Endodermal cell (in vitro differentiated cells): Measurements from ENCODE around the gene CADM4. TPM values are rescaled to one million over a fixed set of nuclear protein-coding genes. Genes with fewer than 3 reads are reported as not detected.

Experiments
- DNase-seq: peaks from one replicate; pipeline ENCODE4 v3.0.0-alpha.2; 2017
- H3K27ac ChIP-seq: 2 replicates; pipeline ENCODE4 v1.5.1; 2013; ENCODE audit warnings: mild to moderate bottlenecking, low read depth, low read length, moderate library complexity
- H3K27me3 ChIP-seq: 2 replicates; pipeline ENCODE4 v1.6.1; 2013; ENCODE audit warnings: mild to moderate bottlenecking, low read length, moderate library complexity; ENCODE audit not compliant: insufficient read depth, control insufficient read depth, poor library complexity, severe bottlenecking
- H3K36me3 ChIP-seq: 2 replicates; pipeline ENCODE4 v1.7.0; 2013; ENCODE audit warnings: mild to moderate bottlenecking, low read length, moderate library complexity; ENCODE audit not compliant: control insufficient read depth, insufficient read depth
- H3K4me1 ChIP-seq: one replicate; pipeline ENCODE4 v1.7.0; 2013; ENCODE audit warnings: low read length; ENCODE audit not compliant: control insufficient read depth, insufficient read depth
- H3K4me3 ChIP-seq: 2 replicates; pipeline ENCODE4 v1.5.1; 2013; ENCODE audit warnings: mild to moderate bottlenecking, low read length, moderate library complexity
- H3K9ac ChIP-seq: 2 replicates; pipeline ENCODE4 v1.6.1; 2013; ENCODE audit warnings: mild to moderate bottlenecking, low read length, moderate library complexity; ENCODE audit not compliant: poor library complexity, severe bottlenecking; ENCODE audit errors: extremely low read depth
- H3K9me3 ChIP-seq: 2 replicates; pipeline ENCODE4 v1.6.1; 2013; ENCODE audit warnings: mild to moderate bottlenecking, low read length, moderate library complexity; ENCODE audit not compliant: control insufficient read depth
- H3K27ac Mint-ChIP-seq: 2 replicates; pipeline ENCODE4 v1.8.0; 2020; ENCODE audit warnings: mixed read lengths
- H3K27me3 Mint-ChIP-seq: 2 replicates; pipeline ENCODE4 v1.8.0; 2021; ENCODE audit warnings: mild to moderate bottlenecking, mixed read lengths; ENCODE audit not compliant: insufficient read depth
- H3K36me3 Mint-ChIP-seq: 2 replicates; pipeline ENCODE4 v1.8.0; 2020; ENCODE audit warnings: low read depth, mixed read lengths
- H3K4me1 Mint-ChIP-seq: 2 replicates; pipeline ENCODE4 v1.8.0; 2020; ENCODE audit warnings: mixed read lengths
- H3K4me3 Mint-ChIP-seq: 2 replicates; pipeline ENCODE4 v1.8.0; 2020; ENCODE audit warnings: mild to moderate bottlenecking, moderate library complexity, mixed read lengths
- H3K9me3 Mint-ChIP-seq: 2 replicates; pipeline ENCODE4 v1.8.0; 2020; ENCODE audit warnings: mild to moderate bottlenecking, mixed read lengths
- WGBS, 2 experiments: methylation state at CpG; one replicate each; pipeline versions ENCODE4 v1.1.5 to v1.1.7; 2013; ENCODE audit warnings: missing lambda C conversion rate in 2 of 2, mixed read lengths in 1 of 2; ENCODE audit not compliant: insufficient coverage in 1 of 2, insufficient read length in 1 of 2; 5-methylcytosine and 5-hydroxymethylcytosine counted together
- total RNA-seq, 2 donors: library from RNA; stranded (reverse); fragmentation: NEBNext Ultra II Directional in 1 of 2; extraction: Animal tissue kit (Norgen Biotek cat#: 25700) in 1 of 2; gene quantifications; 2 replicates in 1 of 2; 3 replicates in 1 of 2; pipeline ENCODE4 v1.2.1, GENCODE V29; 2021
- TF ChIP-seq, protein P1 (sequence below): fragments of 200-600 bp; sonication (generic); conservative IDR thresholded peaks from 2 replicates; pipeline ENCODE4 v1.5.0; 2021; ENCODE audit warnings: antibody characterized with exemption, mild to moderate bottlenecking

CADM4 gene
- total RNA-seq, 2 donors from 2014 or later, result 9.3 to 19.9 TPM

DNA sequence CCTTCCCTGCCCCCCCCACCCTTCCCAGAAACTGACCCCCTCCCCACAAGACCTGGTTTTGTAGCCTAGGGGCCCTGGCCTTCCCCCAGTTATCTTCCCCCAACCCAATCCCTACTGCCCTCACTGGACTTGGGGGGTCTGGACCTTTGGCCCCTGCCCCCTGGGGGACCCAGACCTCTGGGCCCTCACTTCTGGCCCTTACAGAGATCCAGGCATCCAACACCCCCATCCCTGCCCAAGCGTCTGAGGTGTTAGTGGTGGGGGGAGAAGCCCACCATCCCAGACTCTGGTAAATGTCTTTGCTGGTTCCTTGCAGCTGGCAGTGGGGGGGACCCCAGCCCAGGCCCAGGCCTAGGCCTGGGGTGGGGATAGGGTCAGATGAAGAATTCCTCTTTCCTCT is 16.7 kb downstream of the CADM4 start:
- H3K9me3 ChIP-seq, result no peaks in the 10 kb centered on the region
- H3K36me3 ChIP-seq, result peaks cover 13% of the 10 kb centered on the region
- TF ChIP-seq, protein P1, sequence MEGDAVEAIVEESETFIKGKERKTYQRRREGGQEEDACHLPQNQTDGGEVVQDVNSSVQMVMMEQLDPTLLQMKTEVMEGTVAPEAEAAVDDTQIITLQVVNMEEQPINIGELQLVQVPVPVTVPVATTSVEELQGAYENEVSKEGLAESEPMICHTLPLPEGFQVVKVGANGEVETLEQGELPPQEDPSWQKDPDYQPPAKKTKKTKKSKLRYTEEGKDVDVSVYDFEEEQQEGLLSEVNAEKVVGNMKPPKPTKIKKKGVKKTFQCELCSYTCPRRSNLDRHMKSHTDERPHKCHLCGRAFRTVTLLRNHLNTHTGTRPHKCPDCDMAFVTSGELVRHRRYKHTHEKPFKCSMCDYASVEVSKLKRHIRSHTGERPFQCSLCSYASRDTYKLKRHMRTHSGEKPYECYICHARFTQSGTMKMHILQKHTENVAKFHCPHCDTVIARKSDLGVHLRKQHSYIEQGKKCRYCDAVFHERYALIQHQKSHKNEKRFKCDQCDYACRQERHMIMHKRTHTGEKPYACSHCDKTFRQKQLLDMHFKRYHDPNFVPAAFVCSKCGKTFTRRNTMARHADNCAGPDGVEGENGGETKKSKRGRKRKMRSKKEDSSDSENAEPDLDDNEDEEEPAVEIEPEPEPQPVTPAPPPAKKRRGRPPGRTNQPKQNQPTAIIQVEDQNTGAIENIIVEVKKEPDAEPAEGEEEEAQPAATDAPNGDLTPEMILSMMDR, result no peak
- Mint-ChIP-seq H3K9me3 (no peaks in the 10 kb centered on the region), H3K4me1 (peaks cover 6% of the 10 kb centered on the region), H3K27me3 (peaks cover 19% of the 10 kb centered on the region), H3K27ac (no peak overlapping the region), H3K4me3 (no peak overlapping the region), H3K36me3 (peaks cover 13% of the 10 kb centered on the region)
- H3K27ac ChIP-seq, result no peak overlapping the region
- WGBS, 2 experiments, result no CpG with 5 or more reads among the region's 1 CpG
- no peaks in the 10 kb centered on the region for H3K27me3 ChIP-seq
- no peak for DNase-seq
- H3K4me1 ChIP-seq, result no peaks in the 10 kb centered on the region
- no peak overlapping the region for H3K4me3 ChIP-seq
- no peak overlapping the region for H3K9ac ChIP-seq

GRCh38 chr19:43622070-43622469 is 17.6 kb downstream of the CADM4 start:
- Histone ChIP-seq H3K27ac (no peak overlapping the region), H3K9ac (no peak overlapping the region), H3K4me1 (no peaks in the 10 kb centered on the region), H3K4me3 (no peak overlapping the region), H3K9me3 (no peaks in the 10 kb centered on the region), H3K27me3 (no peaks in the 10 kb centered on the region), H3K36me3 (peaks cover 13% of the 10 kb centered on the region)
- H3K36me3 Mint-ChIP-seq, result peaks cover 13% of the 10 kb centered on the region
- TF ChIP-seq, protein P1, result no peak
- DNase-seq, result no peak
- WGBS, 2 experiments, result 77 to 78% methylated on average over 3 of the region's 4 CpGs
- peaks cover 6% of the 10 kb centered on the region for H3K4me1 Mint-ChIP-seq
- no peak overlapping the region for H3K4me3 Mint-ChIP-seq
- no peak overlapping the region for H3K27ac Mint-ChIP-seq
- no peaks in the 10 kb centered on the region for H3K9me3 Mint-ChIP-seq
- peaks cover 10% of the 10 kb centered on the region for H3K27me3 Mint-ChIP-seq

DNA sequence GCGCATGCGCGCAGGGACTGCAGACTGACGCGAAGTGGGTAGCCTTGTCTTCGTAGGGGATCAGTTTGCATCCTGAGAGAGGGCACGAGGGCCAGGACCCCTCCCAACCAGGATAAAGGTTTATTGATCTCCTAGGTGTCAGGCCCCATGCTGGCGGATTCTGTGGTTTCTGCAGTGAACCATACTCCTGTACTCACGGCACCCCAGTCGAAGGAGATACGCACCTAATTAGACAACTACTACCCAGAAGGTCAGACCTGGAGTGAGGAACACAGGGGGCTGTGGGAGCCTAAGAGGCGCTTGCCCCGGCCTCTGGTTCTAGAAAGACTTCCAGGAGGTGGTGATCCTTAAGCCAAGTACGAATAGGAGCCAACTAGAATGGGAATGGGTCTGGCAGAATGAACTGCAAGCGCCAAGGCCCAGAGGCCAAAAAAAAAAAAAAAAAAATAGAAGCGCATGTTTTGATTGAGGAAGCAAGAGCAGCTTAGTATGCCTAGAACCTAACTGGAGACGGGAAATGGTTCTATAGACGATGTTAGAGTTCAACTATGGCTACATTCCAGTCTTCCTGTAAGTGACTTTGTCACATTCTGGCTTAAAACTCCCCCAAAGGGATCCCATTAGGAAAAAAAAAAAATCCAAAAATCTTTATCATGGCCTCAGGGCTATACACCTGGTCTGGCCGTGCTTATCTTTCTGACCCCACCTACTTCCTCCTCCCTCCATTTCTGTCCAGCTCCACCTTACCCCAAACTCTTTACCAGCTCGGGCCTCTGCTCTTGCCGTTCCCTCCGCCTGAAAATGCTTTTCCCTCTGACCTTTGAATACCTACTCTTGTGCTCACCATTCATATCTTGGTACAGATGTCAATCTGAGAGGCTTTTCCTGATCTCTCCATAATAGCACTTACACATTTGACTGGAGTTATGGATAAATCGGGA is 19.3 kb downstream of the CADM4 start:
- peaks cover 6% of the 10 kb centered on the region for H3K4me1 Mint-ChIP-seq
- Histone ChIP-seq H3K36me3 (peaks cover 13% of the 10 kb centered on the region), H3K4me3 (peak overlapping the region; percentile 93), H3K27me3 (no peaks in the 10 kb centered on the region), H3K27ac (peak overlapping the region; percentile 99), H3K4me1 (no peaks in the 10 kb centered on the region), H3K9ac (peak overlapping the region; percentile 90), H3K9me3 (no peaks in the 10 kb centered on the region)
- H3K36me3 Mint-ChIP-seq, result peaks cover 6% of the 10 kb centered on the region
- TF ChIP-seq, protein P1, result no peak
- peak overlapping the region; percentile 99 for H3K27ac Mint-ChIP-seq
- DNase-seq, result no peak
- H3K9me3 Mint-ChIP-seq, result no peaks in the 10 kb centered on the region
- no peaks in the 10 kb centered on the region for H3K27me3 Mint-ChIP-seq
- H3K4me3 Mint-ChIP-seq, result peak overlapping the region; percentile 80
- 57 to 59% methylated on average over 19 to 23 of the region's 23 CpGs for WGBS, 2 experiments
